Activated naive CD4-positive, alpha-beta T cell treated with anti-CD3 and anti-CD28 coated beads, Interleukin-2, amount 50 U/mL, for 72 hours (primary cell): ENCODE measurements around the gene ADNP2. TPM values are rescaled to one million over a fixed set of nuclear protein-coding genes. Genes with fewer than 3 reads are reported as not detected.

Experiments used
- ATAC-seq, 2 donors: fragments of 150-1000 bp; cut with Tn5 transposase; 2 replicates each; pipeline ENCODE4 v1.10.0; 2021; ENCODE audit warnings: mild to moderate bottlenecking in 2 of 2, moderate library complexity in 2 of 2
- DNase-seq, 2 donors: peaks; one replicate each; pipeline ENCODE4 v3.0.0; 2021 to 2022; ENCODE audit warnings: low spot score in 2 of 2
- H3K27ac Mint-ChIP-seq, 2 donors: one replicate each; pipeline ENCODE4 v1.8.0; 2022; ENCODE audit warnings: mild to moderate bottlenecking in 2 of 2, mixed read lengths in 2 of 2
- H3K36me3 Mint-ChIP-seq, 2 donors: one replicate each; pipeline ENCODE4 v1.8.0; 2022; ENCODE audit warnings: mixed read lengths in 2 of 2
- H3K9me3 Mint-ChIP-seq, 2 donors: one replicate each; pipeline ENCODE4 v1.8.0; 2022; ENCODE audit warnings: mixed read lengths in 2 of 2
- total RNA-seq, 2 donors: library from RNA; stranded (reverse); gene quantifications; one replicate each; pipeline ENCODE4 v1.2.3, GENCODE V29; 2022

ADNP2 gene
- total RNA-seq, 2 donors from 2014 or later = 27.6 to 37.3 TPM

- Mint-ChIP-seq H3K36me3 (no peaks in the 10 kb centered on the region), H3K27ac (peak overlapping the region in 1 of 2 donors; percentile 26), H3K9me3 (no peaks in the 10 kb centered on the region)
- DNase-seq (peak in 1 of 2 donors; percentile 42), ATAC-seq (peak; percentile 69 to 93)
Measured at GRCh38 chr18:80175451-80176204, 66.6 kb downstream of the ADNP2 start.

GRCh38 chr18:80176334-80177073, 67.4 kb downstream of the ADNP2 start:
- DNase-seq (no peak), ATAC-seq (no peak)
- H3K36me3 Mint-ChIP-seq = no peaks in the 10 kb centered on the region
- H3K9me3 Mint-ChIP-seq = no peaks in the 10 kb centered on the region
- H3K27ac Mint-ChIP-seq = no peak overlapping the region

GRCh38 chr18:80177128-80177527, 68.1 kb downstream of the ADNP2 start:
- H3K27ac Mint-ChIP-seq = no peak overlapping the region
- DNase-seq = no peak
- no peaks in the 10 kb centered on the region for H3K9me3 Mint-ChIP-seq
- ATAC-seq = no peak
- H3K36me3 Mint-ChIP-seq = no peaks in the 10 kb centered on the region

GRCh38 chr18:80178935-80179818, 70.1 kb downstream of the ADNP2 start:
- H3K9me3 Mint-ChIP-seq = no peaks in the 10 kb centered on the region
- H3K36me3 Mint-ChIP-seq = no peaks in the 10 kb centered on the region
- no peak overlapping the region for H3K27ac Mint-ChIP-seq
- ATAC-seq = no peak
- no peak for DNase-seq

- Mint-ChIP-seq H3K9me3 (no peaks in the 10 kb centered on the region), H3K27ac (no peak overlapping the region), H3K36me3 (no peaks in the 10 kb centered on the region)
- DNase-seq (no peak), ATAC-seq (no peak)
Measured at GRCh38 chr18:80179857-80180558, 70.9 kb downstream of the ADNP2 start.

- Mint-ChIP-seq H3K36me3 (no peaks in the 10 kb centered on the region), H3K9me3 (peaks cover 0 to 3% of the 10 kb centered on the region in 2 donors), H3K27ac (no peak overlapping the region)
- no peak for DNase-seq
- no peak for ATAC-seq
Measured at GRCh38 chr18:80180778-80181564, 71.9 kb downstream of the ADNP2 start.

GRCh38 chr18:80181642-80182461, 72.8 kb downstream of the ADNP2 start:
- DNase-seq (no peak), ATAC-seq (no peak)
- Mint-ChIP-seq H3K9me3 (peaks cover 0 to 6% of the 10 kb centered on the region in 2 donors), H3K27ac (no peak overlapping the region), H3K36me3 (no peaks in the 10 kb centered on the region)

GRCh38 chr18:80182855-80183254, 73.8 kb downstream of the ADNP2 start:
- Mint-ChIP-seq H3K9me3 (peaks cover 0 to 6% of the 10 kb centered on the region in 2 donors), H3K27ac (no peak overlapping the region), H3K36me3 (no peaks in the 10 kb centered on the region)
- DNase-seq (no peak), ATAC-seq (no peak)

- Mint-ChIP-seq H3K9me3 (peaks cover 0 to 6% of the 10 kb centered on the region in 2 donors), H3K27ac (no peak overlapping the region), H3K36me3 (no peaks in the 10 kb centered on the region)
- DNase-seq = no peak
- no peak for ATAC-seq
Measured at GRCh38 chr18:80183273-80184050, 74.4 kb downstream of the ADNP2 start.

- peaks cover 0 to 6% of the 10 kb centered on the region in 2 donors for H3K9me3 Mint-ChIP-seq
- no peak for ATAC-seq
- no peak for DNase-seq
- no peaks in the 10 kb centered on the region for H3K36me3 Mint-ChIP-seq
- no peak overlapping the region for H3K27ac Mint-ChIP-seq
Measured at GRCh38 chr18:80184243-80184772, 75.2 kb downstream of the ADNP2 start.

GRCh38 chr18:80185545-80185944, 76.5 kb downstream of the ADNP2 start:
- DNase-seq (no peak), ATAC-seq (no peak)
- Mint-ChIP-seq H3K36me3 (no peaks in the 10 kb centered on the region), H3K9me3 (peaks cover 0 to 6% of the 10 kb centered on the region in 2 donors), H3K27ac (no peak overlapping the region)

- ATAC-seq (no peak), DNase-seq (no peak)
- Mint-ChIP-seq H3K27ac (no peak overlapping the region), H3K9me3 (peaks cover 0 to 6% of the 10 kb centered on the region in 2 donors), H3K36me3 (no peaks in the 10 kb centered on the region)
Measured at GRCh38 chr18:80187956-80188642, 79.0 kb downstream of the ADNP2 start.

GRCh38 chr18:80188643-80189530, 79.8 kb downstream of the ADNP2 start:
- no peaks in the 10 kb centered on the region for H3K36me3 Mint-ChIP-seq
- H3K27ac Mint-ChIP-seq = no peak overlapping the region
- peaks cover 0 to 6% of the 10 kb centered on the region in 2 donors for H3K9me3 Mint-ChIP-seq
- no peak for ATAC-seq
- DNase-seq = no peak
